ENCODE measurements around the gene FGR. TPM values are rescaled to one million over a fixed set of nuclear protein-coding genes. Genes with fewer than 3 reads are reported as not detected.

FGR gene
- total RNA-seq, 1 experiment from 2014 or later, result not detected

DNA sequence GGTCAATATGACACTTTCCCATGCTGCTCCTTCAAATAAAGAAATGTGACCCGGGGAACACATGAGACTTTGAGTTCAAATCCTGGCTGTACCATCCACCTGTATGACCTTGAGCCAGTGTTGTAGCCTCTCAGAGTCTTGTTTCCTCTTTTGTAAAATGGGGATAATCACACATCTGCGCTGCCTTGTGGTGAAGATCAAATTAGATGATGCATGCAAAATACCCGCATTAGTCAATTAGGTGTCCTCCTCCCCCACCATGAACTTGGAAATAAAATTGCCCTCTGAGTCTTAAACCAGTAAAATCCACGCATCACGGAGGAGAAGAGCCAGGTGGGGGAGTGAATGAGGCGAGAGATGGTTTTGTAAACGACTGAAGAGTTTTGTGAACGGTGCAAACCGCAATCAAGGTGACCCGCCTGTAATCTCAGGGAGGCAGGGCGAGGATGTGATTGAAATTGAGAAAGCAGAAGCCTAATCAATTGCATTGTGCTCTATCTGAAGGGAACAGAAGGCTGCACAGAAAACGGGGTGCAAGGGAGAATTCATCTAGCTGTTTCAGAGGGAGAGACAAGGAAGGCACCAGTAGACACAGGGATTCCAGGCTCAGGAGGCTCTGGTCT is 25.3 kb downstream of the FGR start:
- Histone ChIP-seq H3K27me3 (ENCODE audit: insufficient read depth, low read length) (no peaks in the 10 kb centered on the region), H3K36me3 (ENCODE audit: control insufficient read depth in 1 of 2, insufficient read depth in 2 of 2, low read length in 2 of 2) (no peaks in the 10 kb centered on the region), H3K27ac (ENCODE audit: low read depth, low read length) (no peak overlapping the region), H3K4me2 (ENCODE audit: low read length) (no peak overlapping the region), H3K79me2 (ENCODE audit: insufficient read depth, low read length) (no peaks in the 10 kb centered on the region), H3K4me3 (replicated peaks in 1 of 2; ENCODE audit: low read depth in 1 of 2, low read length in 2 of 2) (no peak overlapping the region), H3K9me3 (ENCODE audit: control insufficient read depth in 1 of 2, insufficient read depth in 1 of 2, low read depth in 1 of 2, low read length in 2 of 2) (no peaks in the 10 kb centered on the region), H3K9me2 (ENCODE audit: insufficient read depth) (no peaks in the 10 kb centered on the region), H3K4me1 (ENCODE audit: control insufficient read depth in 1 of 2, insufficient read depth in 2 of 2, low read length in 2 of 2) (peaks cover 9 to 28% of the 10 kb centered on the region in 2 experiments), H3K9ac (ENCODE audit: low read length) (no peak overlapping the region), H4K20me1 (ENCODE audit: insufficient read depth) (no peaks in the 10 kb centered on the region), H2AFZ (ENCODE audit: low read depth, low read length, poor library complexity, severe bottlenecking) (no peak overlapping the region)
- intact Hi-C loops (cut with micrococcal nuclease), result loop anchor here (10.0 kb wide), 1 partner anchor 565 kb away; no protein-coding TSS in a partner anchor
- no TSS peak for BruUV-seq (replicated peaks)
- ChIA-PET POLR2A (interaction anchor here (1.1 to 1.4 kb wide), 2 partner anchors 53 to 60 kb away, joined by 3 to 5 read pairs; no protein-coding TSS in a partner anchor), RAD21 (ENCODE audit: low non-redundant PET in 1 of 2, low total read pairs in 2 of 2, uncharacterized antibody in 2 of 2, unreplicated experiment in 2 of 2) (interaction anchor here in 1 of 2 experiments (3.8 kb wide), 1 partner anchor 53 kb away, joined by 25 read pairs; no protein-coding TSS in a partner anchor), CTCF (interaction anchor here (1.0 to 7.2 kb wide), 2 partner anchors 11 to 54 kb away, joined by 3 to 74 read pairs; no protein-coding TSS in a partner anchor)
- TF ChIP-seq MAX (IDR thresholded peaks at IDR 0.05) (no peak), EZH2 (IDR thresholded peaks at IDR 0.05) (no peak), JUND (IDR thresholded peaks at IDR 0.05) (no peak), SP1 (IDR thresholded peaks at IDR 0.05; ENCODE audit: low read depth) (no peak), ZNF274 (IDR thresholded peaks at IDR 0.05; ENCODE audit: low read depth, low read length) (no peak), ELF1 (IDR thresholded peaks at IDR 0.05; ENCODE audit: borderline replicate concordance, low read depth) (no peak), ZBTB33 (IDR thresholded peaks at IDR 0.05; ENCODE audit: extremely low read depth, insufficient replicate concordance, low read length) (no peak), CEBPB (IDR thresholded peaks at IDR 0.05; ENCODE audit: low read depth) (no peak), ZFX (IDR thresholded peaks at IDR 0.05) (no peak), SIN3A (IDR thresholded peaks at IDR 0.05; ENCODE audit: low read depth) (no peak), ATF3 (IDR thresholded peaks at IDR 0.05) (no peak), RAD21 (IDR thresholded peaks at IDR 0.05; ENCODE audit: low read depth) (no peak), REST (IDR thresholded peaks at IDR 0.05; ENCODE audit: low read depth) (no peak), FOSL1 (IDR thresholded peaks at IDR 0.05; ENCODE audit: low read depth) (no peak), YY1 (IDR thresholded peaks at IDR 0.05; ENCODE audit: extremely low read depth, insufficient replicate concordance, low read depth, low read length) (no peak)
- TF ChIP-seq, protein P1, sequence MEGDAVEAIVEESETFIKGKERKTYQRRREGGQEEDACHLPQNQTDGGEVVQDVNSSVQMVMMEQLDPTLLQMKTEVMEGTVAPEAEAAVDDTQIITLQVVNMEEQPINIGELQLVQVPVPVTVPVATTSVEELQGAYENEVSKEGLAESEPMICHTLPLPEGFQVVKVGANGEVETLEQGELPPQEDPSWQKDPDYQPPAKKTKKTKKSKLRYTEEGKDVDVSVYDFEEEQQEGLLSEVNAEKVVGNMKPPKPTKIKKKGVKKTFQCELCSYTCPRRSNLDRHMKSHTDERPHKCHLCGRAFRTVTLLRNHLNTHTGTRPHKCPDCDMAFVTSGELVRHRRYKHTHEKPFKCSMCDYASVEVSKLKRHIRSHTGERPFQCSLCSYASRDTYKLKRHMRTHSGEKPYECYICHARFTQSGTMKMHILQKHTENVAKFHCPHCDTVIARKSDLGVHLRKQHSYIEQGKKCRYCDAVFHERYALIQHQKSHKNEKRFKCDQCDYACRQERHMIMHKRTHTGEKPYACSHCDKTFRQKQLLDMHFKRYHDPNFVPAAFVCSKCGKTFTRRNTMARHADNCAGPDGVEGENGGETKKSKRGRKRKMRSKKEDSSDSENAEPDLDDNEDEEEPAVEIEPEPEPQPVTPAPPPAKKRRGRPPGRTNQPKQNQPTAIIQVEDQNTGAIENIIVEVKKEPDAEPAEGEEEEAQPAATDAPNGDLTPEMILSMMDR (IDR thresholded peaks at IDR 0.05 in 2 of 3, conservative IDR thresholded peaks at IDR 0.05 in 1 of 3; ENCODE audit: borderline replicate concordance in 1 of 3, insufficient read depth in 1 of 3, low read depth in 2 of 3, low read length in 2 of 3), result no peak
- no peak for ATAC-seq
- DNase-seq (ENCODE audit: low read depth, low spot score), result no peak
